HEK293 (cell line): ENCODE measurements around the gene TBCK.
"Not testable (repeated sequence)": the region's sequence is repeated elsewhere in the genome, so short reads cannot be mapped to it uniquely, and the experiment has no call there.

ENCODE experiments used
- KLF8 ChIP-seq: fragments of 450-650 bp; formaldehyde crosslinking; IDR thresholded peaks from 2 replicates; pipeline ENCODE4 v1.5.1; 2016; ENCODE audit warnings: missing biosample characterization, missing genetic modification characterization
- ZNF184 ChIP-seq: fragments of 450-650 bp; IDR thresholded peaks from 2 replicates; pipeline ENCODE4 v1.5.1; 2018; ENCODE audit warnings: missing biosample characterization, mild to moderate bottlenecking, missing genetic modification characterization
- ZNF274 ChIP-seq, 2 experiments: fragments of 200-500 bp in 1 of 2; fragments of 450-650 bp in 1 of 2; sonication (Bioruptor generic) in 1 of 2; formaldehyde crosslinking in 1 of 2; IDR thresholded peaks; 2 replicates each; pipeline versions ENCODE4 v1.5.1 to v1.6.1; 2014 to 2016; ENCODE audit warnings: borderline replicate concordance in 1 of 2, inconsistent platforms in 1 of 2, low read length in 1 of 2, missing biosample characterization in 1 of 2, missing genetic modification characterization in 1 of 2
- ZNF561 ChIP-seq: fragments of 450-650 bp; IDR thresholded peaks from 2 replicates; pipeline ENCODE4 v1.5.1; 2018; ENCODE audit warnings: missing biosample characterization, missing genetic modification characterization, borderline replicate concordance
- ZNF571 ChIP-seq: fragments of 450-650 bp; formaldehyde crosslinking; IDR thresholded peaks from 2 replicates; pipeline ENCODE4 v1.5.0; 2017; ENCODE audit warnings: missing biosample characterization, missing genetic modification characterization
- ZNF596 ChIP-seq: fragments of 450-650 bp; IDR thresholded peaks from 2 replicates; pipeline ENCODE4 v1.5.0; 2018; ENCODE audit warnings: missing biosample characterization, mild to moderate bottlenecking, missing genetic modification characterization, moderate library complexity
- ZNF777 ChIP-seq: fragments of 450-650 bp; formaldehyde crosslinking; IDR thresholded peaks from 2 replicates; pipeline ENCODE4 v1.5.1; 2017; ENCODE audit warnings: missing biosample characterization, missing genetic modification characterization, borderline replicate concordance
- TF ChIP-seq, protein P1 (sequence below): fragments of 450-650 bp; formaldehyde crosslinking; IDR thresholded peaks from 2 replicates; pipeline ENCODE4 v1.5.1; 2016; ENCODE audit warnings: missing biosample characterization, missing genetic modification characterization
- TF ChIP-seq, protein P2 (sequence below): fragments of 450-650 bp; formaldehyde crosslinking; IDR thresholded peaks from 2 replicates; pipeline ENCODE4 v1.5.1; 2016; ENCODE audit warnings: missing biosample characterization, missing genetic modification characterization

DNA sequence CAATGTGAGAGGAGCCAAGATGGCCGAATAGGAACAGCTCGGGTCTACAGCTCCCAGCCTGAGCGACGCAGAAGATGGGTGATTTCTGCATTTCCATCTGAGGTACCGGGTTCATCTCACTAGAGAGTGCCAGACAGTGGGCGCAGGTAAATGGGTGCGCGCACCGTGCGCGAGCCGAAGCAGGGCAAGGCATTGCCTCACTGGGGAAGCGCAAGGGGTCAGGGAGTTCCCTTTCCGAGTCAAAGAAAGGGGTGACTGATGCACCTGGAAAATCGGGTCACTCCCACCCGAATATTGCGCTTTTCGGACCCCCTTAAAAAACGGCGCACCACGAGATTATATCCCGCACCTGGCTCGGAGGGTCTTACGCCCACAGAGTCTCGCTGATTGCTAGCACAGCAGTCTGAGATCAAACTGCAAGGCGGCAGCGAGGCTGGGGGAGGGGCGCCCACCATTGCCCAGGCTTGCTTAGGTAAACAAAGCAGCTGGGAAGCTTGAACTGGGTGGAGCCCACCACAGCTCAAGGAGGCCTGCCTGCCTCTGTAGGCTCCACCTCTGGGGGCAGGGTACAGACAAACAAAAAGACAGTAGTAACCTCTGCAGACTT, 196.0 kb downstream of the TBCK start:
- not testable (repeated sequence) for TF ChIP-seq ZNF777 (tag by site-specific recombination); ZNF561 (tag by site-specific recombination); ZNF184 (tag by site-specific recombination); ZNF274 (IDR thresholded peaks at IDR 0.05; ENCODE audit: low read length); ZNF274 (tag by site-specific recombination; IDR thresholded peaks at IDR 0.05; ENCODE audit: borderline replicate concordance); KLF8 (tag by site-specific recombination); ZNF571 (tag by site-specific recombination); ZNF596 (tag by site-specific recombination)
- TF ChIP-seq, protein P1, sequence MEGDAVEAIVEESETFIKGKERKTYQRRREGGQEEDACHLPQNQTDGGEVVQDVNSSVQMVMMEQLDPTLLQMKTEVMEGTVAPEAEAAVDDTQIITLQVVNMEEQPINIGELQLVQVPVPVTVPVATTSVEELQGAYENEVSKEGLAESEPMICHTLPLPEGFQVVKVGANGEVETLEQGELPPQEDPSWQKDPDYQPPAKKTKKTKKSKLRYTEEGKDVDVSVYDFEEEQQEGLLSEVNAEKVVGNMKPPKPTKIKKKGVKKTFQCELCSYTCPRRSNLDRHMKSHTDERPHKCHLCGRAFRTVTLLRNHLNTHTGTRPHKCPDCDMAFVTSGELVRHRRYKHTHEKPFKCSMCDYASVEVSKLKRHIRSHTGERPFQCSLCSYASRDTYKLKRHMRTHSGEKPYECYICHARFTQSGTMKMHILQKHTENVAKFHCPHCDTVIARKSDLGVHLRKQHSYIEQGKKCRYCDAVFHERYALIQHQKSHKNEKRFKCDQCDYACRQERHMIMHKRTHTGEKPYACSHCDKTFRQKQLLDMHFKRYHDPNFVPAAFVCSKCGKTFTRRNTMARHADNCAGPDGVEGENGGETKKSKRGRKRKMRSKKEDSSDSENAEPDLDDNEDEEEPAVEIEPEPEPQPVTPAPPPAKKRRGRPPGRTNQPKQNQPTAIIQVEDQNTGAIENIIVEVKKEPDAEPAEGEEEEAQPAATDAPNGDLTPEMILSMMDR (tag by site-specific recombination): not testable (repeated sequence)
- TF ChIP-seq, protein P2, sequence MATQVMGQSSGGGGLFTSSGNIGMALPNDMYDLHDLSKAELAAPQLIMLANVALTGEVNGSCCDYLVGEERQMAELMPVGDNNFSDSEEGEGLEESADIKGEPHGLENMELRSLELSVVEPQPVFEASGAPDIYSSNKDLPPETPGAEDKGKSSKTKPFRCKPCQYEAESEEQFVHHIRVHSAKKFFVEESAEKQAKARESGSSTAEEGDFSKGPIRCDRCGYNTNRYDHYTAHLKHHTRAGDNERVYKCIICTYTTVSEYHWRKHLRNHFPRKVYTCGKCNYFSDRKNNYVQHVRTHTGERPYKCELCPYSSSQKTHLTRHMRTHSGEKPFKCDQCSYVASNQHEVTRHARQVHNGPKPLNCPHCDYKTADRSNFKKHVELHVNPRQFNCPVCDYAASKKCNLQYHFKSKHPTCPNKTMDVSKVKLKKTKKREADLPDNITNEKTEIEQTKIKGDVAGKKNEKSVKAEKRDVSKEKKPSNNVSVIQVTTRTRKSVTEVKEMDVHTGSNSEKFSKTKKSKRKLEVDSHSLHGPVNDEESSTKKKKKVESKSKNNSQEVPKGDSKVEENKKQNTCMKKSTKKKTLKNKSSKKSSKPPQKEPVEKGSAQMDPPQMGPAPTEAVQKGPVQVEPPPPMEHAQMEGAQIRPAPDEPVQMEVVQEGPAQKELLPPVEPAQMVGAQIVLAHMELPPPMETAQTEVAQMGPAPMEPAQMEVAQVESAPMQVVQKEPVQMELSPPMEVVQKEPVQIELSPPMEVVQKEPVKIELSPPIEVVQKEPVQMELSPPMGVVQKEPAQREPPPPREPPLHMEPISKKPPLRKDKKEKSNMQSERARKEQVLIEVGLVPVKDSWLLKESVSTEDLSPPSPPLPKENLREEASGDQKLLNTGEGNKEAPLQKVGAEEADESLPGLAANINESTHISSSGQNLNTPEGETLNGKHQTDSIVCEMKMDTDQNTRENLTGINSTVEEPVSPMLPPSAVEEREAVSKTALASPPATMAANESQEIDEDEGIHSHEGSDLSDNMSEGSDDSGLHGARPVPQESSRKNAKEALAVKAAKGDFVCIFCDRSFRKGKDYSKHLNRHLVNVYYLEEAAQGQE (tag by site-specific recombination): not testable (repeated sequence)
